GM12878 (cell line): ENCODE data around the gene BCL2. TPM values are rescaled to one million over a fixed set of nuclear protein-coding genes. Genes with fewer than 3 reads are reported as not detected.

Source experiments
- ATAC-seq: fragments of 200-7000 bp; cut with Tn5 transposase; 3 replicates; pipeline ENCODE4 v1.9.1; 2020; ENCODE audit warnings: mild to moderate bottlenecking, moderate library complexity
- BruUV-seq: library from RNA; stranded (reverse); fragments of 400-500 nt; replicated peaks from 2 replicates; lab custom pipeline; 2021; lab: Mats Ljungman, UMichigan
- CTCF ChIA-PET: fragments of 300-600 bp; sonication (Branson Sonifier 250); formaldehyde crosslinking; extraction: SDS; loops from one replicate; lab custom pipeline; 2021; ENCODE audit warnings: inconsistent platforms; lab: Yijun Ruan, JAX
- POLR2A ChIA-PET: fragments of 350-600 bp; formaldehyde crosslinking; extraction: SDS; loops from one replicate; lab custom pipeline; 2021; ENCODE audit warnings: inconsistent platforms; lab: Charles Lee
- RAD21 ChIA-PET: fragments of 300-600 bp; sonication (Branson Sonifier 250); formaldehyde crosslinking; loops from one replicate; lab custom pipeline; 2023; ENCODE audit warnings: antibody characterized with exemption; ENCODE audit not compliant: unreplicated experiment; lab: Charles Lee
- SMC1A ChIA-PET: fragments of 300-600 bp; sonication (Branson Sonifier 250); formaldehyde crosslinking; loops from one replicate; lab custom pipeline; 2023; ENCODE audit not compliant: unreplicated experiment, uncharacterized antibody; lab: Charles Lee
- DNase-seq: peaks from one replicate; pipeline ENCODE4 v3.0.0-alpha.2; 2011; ENCODE audit warnings: low read depth, low spot score
- FAIRE-seq: peaks from 3 replicates; lab custom pipeline; 2011; peaks lifted over from hg19 to GRCh38; lab: Jason Lieb, UNC
- H2AFZ ChIP-seq: 2 replicates; pipeline ENCODE4 v1.6.0; 2011; ENCODE audit warnings: low read depth, low read length, control low read depth; ENCODE audit not compliant: control insufficient read depth
- H3K27ac ChIP-seq: 2 replicates; pipeline ENCODE4 v1.5.1; 2011; ENCODE audit warnings: control low read depth; ENCODE audit not compliant: control insufficient read depth, insufficient read depth
- H3K27me3 ChIP-seq, 2 experiments: replicated peaks in 1 of 2; 2 replicates each; pipeline versions ENCODE4 v1.6.0 to v1.6.1; 2011; ENCODE audit warnings: low read length in 1 of 2; ENCODE audit not compliant: control insufficient read depth in 2 of 2, insufficient read depth in 2 of 2
- H3K36me3 ChIP-seq, 2 experiments: 2 replicates each; pipeline ENCODE4 v1.5.1; 2011; ENCODE audit warnings: low read length in 1 of 2; ENCODE audit not compliant: control insufficient read depth in 2 of 2, insufficient read depth in 2 of 2
- H3K4me1 ChIP-seq: 2 replicates; pipeline ENCODE4 v1.6.1; 2011; ENCODE audit warnings: mild to moderate bottlenecking, low read length, moderate library complexity, mixed read lengths; ENCODE audit not compliant: control insufficient read depth, insufficient read depth
- H3K4me2 ChIP-seq: 2 replicates; pipeline ENCODE4 v1.6.0; 2011; ENCODE audit warnings: control low read depth; ENCODE audit not compliant: control insufficient read depth, insufficient read depth
- H3K4me3 ChIP-seq: fragments of 200-600 bp; sonication (generic); 2 replicates; pipeline ENCODE4 v1.5.1; 2016
- H3K79me2 ChIP-seq: 2 replicates; pipeline ENCODE4 v1.6.0; 2011; ENCODE audit warnings: low read length; ENCODE audit not compliant: control insufficient read depth, insufficient read depth
- H3K9ac ChIP-seq: 2 replicates; pipeline ENCODE4 v1.8.0; 2011; ENCODE audit warnings: low read length, control low read depth, mixed read lengths; ENCODE audit not compliant: control insufficient read depth, insufficient read depth
- H3K9me3 ChIP-seq: replicated peaks from 3 replicates; pipeline ENCODE4 v1.5.1; 2011; ENCODE audit warnings: mild to moderate bottlenecking, low read length; ENCODE audit not compliant: control insufficient read depth, insufficient read depth
- H4K20me1 ChIP-seq: 2 replicates; pipeline ENCODE4 v1.6.0; 2011; ENCODE audit not compliant: control insufficient read depth, insufficient read depth
- GABPA ChIP-seq: IDR thresholded peaks from 2 replicates; pipeline ENCODE4 v1.6.1; 2014; ENCODE audit warnings: antibody characterized with exemption, low read depth, mild to moderate bottlenecking, inconsistent platforms
- PML ChIP-seq: IDR thresholded peaks from 2 replicates; pipeline ENCODE4 v1.6.1; 2012; ENCODE audit warnings: low read length, inconsistent platforms
- USF1 ChIP-seq: IDR thresholded peaks from 2 replicates; pipeline ENCODE4 v1.6.1; 2011; ENCODE audit warnings: borderline replicate concordance, low read depth, mild to moderate bottlenecking, moderate library complexity, mixed read lengths, low read length; ENCODE audit not compliant: insufficient read depth; ENCODE audit errors: extremely low read length
- ZNF384 ChIP-seq: IDR thresholded peaks from 2 replicates; pipeline ENCODE4 v1.6.1; 2012; ENCODE audit warnings: low read depth, mild to moderate bottlenecking, low read length, improper control_type of control experiment, borderline replicate concordance
- ZSCAN29 ChIP-seq: fragments of 450-650 bp; IDR thresholded peaks from 2 replicates; pipeline ENCODE4 v1.6.1; 2017; ENCODE audit warnings: mild to moderate bottlenecking, moderate library complexity
- WGBS: methylation state at CpG from one replicate; pipeline ENCODE4 v1.1.6; 2016; ENCODE audit warnings: low lambda C conversion rate; ENCODE audit not compliant: insufficient replicate concordance, insufficient coverage; ENCODE audit errors: missing lambda C conversion rate; 5-methylcytosine and 5-hydroxymethylcytosine counted together
- in situ Hi-C: fragments of 300-500 bp; cut with MboI; formaldehyde crosslinking; loops from 9 replicates; pipeline ENCODE4 v1.14.3; 2018; ENCODE audit warnings: mixed read lengths
- intact Hi-C: fragments of 100-400 bp; cut with micrococcal nuclease; formaldehyde crosslinking; loops from one replicate; pipeline ENCODE4 v1.14.2; 2022; ENCODE audit not compliant: unreplicated experiment
- polyA plus RNA-seq, 11 experiments: library from polyadenylated mRNA; depleted of rRNA in 4 of 11; unstranded in 6 of 11; stranded (reverse) in 5 of 11; fragments of >200 nt; fragmentation: Nextera tagmentation in 4 of 11; fragmentation: Illumina TruSeq in 1 of 11; extraction: Ambion mirVana in 4 of 11; extraction: Trizol in 1 of 11; gene quantifications; 1 replicate in 1 of 11; 2 replicates in 10 of 11; pipeline versions ENCODE4 v1.2.1 to v1.2.3, GENCODE V29; 2011 to 2016; ENCODE audit warnings: inconsistent platforms in 2 of 11, missing spikeins in 2 of 11, low read depth in 1 of 11
- total RNA-seq, 4 experiments: library from RNA; depleted of rRNA in 3 of 4; stranded (reverse); fragments of >200 nt in 3 of 4; fragmentation: Illumina TruSeq in 1 of 4; extraction: Trizol in 1 of 4; gene quantifications; 2 replicates each; pipeline versions ENCODE4 v1.2.1 to v1.2.3, GENCODE V29; 2013 to 2021

Gene BCL2
- total and polyA plus RNA-seq, 10 of the 15 experiments (the other 5 are each of a cell fraction or from before 2014, with no cell fraction given) = 4.1 to 47.8 (median 19.3) TPM

GRCh38 chr18:63082366-63083019 is 237.1 kb downstream of the BCL2 start:
- FAIRE-seq = no peak
- Histone ChIP-seq H3K36me3 (no peaks in the 10 kb centered on the region), H3K9me3 (peaks cover 22% of the 10 kb centered on the region), H2AFZ (no peak overlapping the region), H3K27ac (no peak overlapping the region), H3K4me3 (no peak overlapping the region), H3K79me2 (no peaks in the 10 kb centered on the region), H4K20me1 (no peaks in the 10 kb centered on the region), H3K4me1 (peaks cover 12% of the 10 kb centered on the region), H3K27me3 (no peaks in the 10 kb centered on the region), H3K4me2 (no peak overlapping the region), H3K9ac (no peak overlapping the region)
- ChIA-PET POLR2A (interaction anchor here (1.5 kb wide), 1 partner anchor 54 kb away, joined by 4 read pairs; no protein-coding TSS in a partner anchor), SMC1A (interaction anchor here (1.0 to 7.2 kb wide), 4 partner anchors 13 to 65 kb away, joined by 3 to 43 read pairs (median 4); no protein-coding TSS in a partner anchor), RAD21 (no interaction called here), CTCF (interaction anchor here (0.8 to 1.1 kb wide), 2 partner anchors 9 to 12 kb away, joined by 3 read pairs; no protein-coding TSS in a partner anchor)
- WGBS = 92% methylated on average over 7 of the region's 7 CpGs
- DNase-seq = no peak
- intact Hi-C loops = no loop called here
- in situ Hi-C loops = no loop called here
- TF ChIP-seq ZSCAN29 (no peak), ZNF384 (no peak), GABPA (no peak), PML (no peak), USF1 (no peak)
- BruUV-seq = no TSS peak
- no peak for ATAC-seq
